A549 (cell line): ENCODE data around the gene GABRA4.

Experiments
- CBX8 ChIP-seq: fragments of 200-600 bp; sonication (generic); IDR thresholded peaks from 2 replicates; pipeline ENCODE4 v1.6.1; 2016
- HOXB5 ChIP-seq: fragments of 250-450 bp; sonication (Bioruptor Pico); IDR thresholded peaks from 2 replicates; pipeline ENCODE4 v1.5.0; 2020; ENCODE audit warnings: mild to moderate bottlenecking, moderate library complexity
- KDM1A ChIP-seq: fragments of 200-600 bp; sonication (generic); IDR thresholded peaks from 2 replicates; pipeline ENCODE4 v1.6.1; 2016; ENCODE audit warnings: low read depth, mild to moderate bottlenecking
- MAZ ChIP-seq: fragments of 150-350 bp; IDR thresholded peaks from 2 replicates; pipeline ENCODE4 v1.6.1; 2014; ENCODE audit warnings: antibody characterized with exemption, low read depth, low read length, borderline replicate concordance
- NR3C1 ChIP-seq: fragments of >200 bp; sonication (Bioruptor Twin); formaldehyde crosslinking; IDR thresholded peaks from 3 replicates; pipeline ENCODE4 v1.6.1; 2017
- PHF8 ChIP-seq: fragments of 200-600 bp; sonication (generic); IDR thresholded peaks from 2 replicates; pipeline ENCODE4 v1.6.1; 2016; ENCODE audit warnings: low read depth, mild to moderate bottlenecking, antibody characterized with exemption, moderate library complexity, borderline replicate concordance
- POLR2A ChIP-seq: IDR thresholded peaks from 2 replicates; pipeline ENCODE4 v1.6.1; 2012; ENCODE audit warnings: mild to moderate bottlenecking, low read length
- POLR2AphosphoS2 ChIP-seq: conservative IDR thresholded peaks from 2 replicates; pipeline ENCODE4 v1.6.1; 2012; ENCODE audit warnings: low read length, improper control_type of control experiment, inconsistent platforms
- RAD21 ChIP-seq, 2 experiments: fragments of >200 bp in 1 of 2; sonication (Bioruptor Twin) in 1 of 2; formaldehyde crosslinking in 1 of 2; IDR thresholded peaks in 1 of 2; conservative IDR thresholded peaks in 1 of 2; 2 replicates in 1 of 2; 3 replicates in 1 of 2; pipeline ENCODE4 v1.6.1; 2012 to 2018; ENCODE audit warnings: inconsistent platforms in 1 of 2
- SMC3 ChIP-seq: fragments of >200 bp; sonication (Bioruptor Twin); formaldehyde crosslinking; IDR thresholded peaks from 3 replicates; pipeline ENCODE4 v1.6.1; 2018; ENCODE audit warnings: inconsistent platforms
- ZFP36 ChIP-seq: fragments of 450-650 bp; IDR thresholded peaks from 2 replicates; pipeline ENCODE4 v1.6.1; 2014; ENCODE audit warnings: borderline replicate concordance; ENCODE audit not compliant: partially characterized antibody
- TF ChIP-seq, protein P1 (sequence below): fragments of >200 bp; sonication (Bioruptor Twin); formaldehyde crosslinking; IDR thresholded peaks from 3 replicates; pipeline ENCODE4 v1.5.1; 2016
- TF ChIP-seq, protein P2 (sequence below): fragments of 250-450 bp; sonication (Bioruptor Pico); IDR thresholded peaks from 2 replicates; pipeline ENCODE4 v1.5.0; 2021; ENCODE audit warnings: mild to moderate bottlenecking, moderate library complexity, borderline replicate concordance
- TF ChIP-seq, protein P3 (sequence below): fragments of 150-350 bp; IDR thresholded peaks from 2 replicates; pipeline ENCODE4 v1.6.1; 2014; ENCODE audit warnings: low read depth, mild to moderate bottlenecking, low read length

DNA sequence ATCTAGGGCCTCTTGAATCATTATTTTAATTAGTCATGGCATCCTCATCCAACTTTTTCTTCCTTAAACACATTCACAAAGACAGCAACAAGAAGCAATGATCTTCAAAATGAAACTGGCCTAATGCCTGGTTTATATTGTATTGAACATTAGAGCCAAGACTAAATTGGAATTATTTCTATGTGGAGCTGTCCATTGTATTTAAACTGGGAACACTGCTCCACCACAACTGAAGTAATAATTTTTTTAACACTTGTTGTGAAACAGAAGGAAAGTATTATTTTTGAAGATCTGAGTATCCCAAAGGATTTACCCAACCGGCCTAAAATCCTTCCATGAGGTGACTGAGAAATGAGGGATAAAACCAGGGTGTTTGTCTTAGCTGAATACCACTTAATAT, 44.9 kb upstream of the GABRA4 start:
- TF ChIP-seq, protein P1, sequence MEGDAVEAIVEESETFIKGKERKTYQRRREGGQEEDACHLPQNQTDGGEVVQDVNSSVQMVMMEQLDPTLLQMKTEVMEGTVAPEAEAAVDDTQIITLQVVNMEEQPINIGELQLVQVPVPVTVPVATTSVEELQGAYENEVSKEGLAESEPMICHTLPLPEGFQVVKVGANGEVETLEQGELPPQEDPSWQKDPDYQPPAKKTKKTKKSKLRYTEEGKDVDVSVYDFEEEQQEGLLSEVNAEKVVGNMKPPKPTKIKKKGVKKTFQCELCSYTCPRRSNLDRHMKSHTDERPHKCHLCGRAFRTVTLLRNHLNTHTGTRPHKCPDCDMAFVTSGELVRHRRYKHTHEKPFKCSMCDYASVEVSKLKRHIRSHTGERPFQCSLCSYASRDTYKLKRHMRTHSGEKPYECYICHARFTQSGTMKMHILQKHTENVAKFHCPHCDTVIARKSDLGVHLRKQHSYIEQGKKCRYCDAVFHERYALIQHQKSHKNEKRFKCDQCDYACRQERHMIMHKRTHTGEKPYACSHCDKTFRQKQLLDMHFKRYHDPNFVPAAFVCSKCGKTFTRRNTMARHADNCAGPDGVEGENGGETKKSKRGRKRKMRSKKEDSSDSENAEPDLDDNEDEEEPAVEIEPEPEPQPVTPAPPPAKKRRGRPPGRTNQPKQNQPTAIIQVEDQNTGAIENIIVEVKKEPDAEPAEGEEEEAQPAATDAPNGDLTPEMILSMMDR: no peak
- TF ChIP-seq POLR2A (no peak), CBX8 (no peak), RAD21 (conservative IDR thresholded peaks at IDR 0.05 in 1 of 2, IDR thresholded peaks at IDR 0.05 in 1 of 2) (no peak), SMC3 (no peak), NR3C1 (no peak), HOXB5 (CRISPR knock-in tag) (no peak), KDM1A (no peak), POLR2AphosphoS2 (no peak), MAZ (no peak), PHF8 (no peak), ZFP36 (no peak)
- TF ChIP-seq, protein P2, sequence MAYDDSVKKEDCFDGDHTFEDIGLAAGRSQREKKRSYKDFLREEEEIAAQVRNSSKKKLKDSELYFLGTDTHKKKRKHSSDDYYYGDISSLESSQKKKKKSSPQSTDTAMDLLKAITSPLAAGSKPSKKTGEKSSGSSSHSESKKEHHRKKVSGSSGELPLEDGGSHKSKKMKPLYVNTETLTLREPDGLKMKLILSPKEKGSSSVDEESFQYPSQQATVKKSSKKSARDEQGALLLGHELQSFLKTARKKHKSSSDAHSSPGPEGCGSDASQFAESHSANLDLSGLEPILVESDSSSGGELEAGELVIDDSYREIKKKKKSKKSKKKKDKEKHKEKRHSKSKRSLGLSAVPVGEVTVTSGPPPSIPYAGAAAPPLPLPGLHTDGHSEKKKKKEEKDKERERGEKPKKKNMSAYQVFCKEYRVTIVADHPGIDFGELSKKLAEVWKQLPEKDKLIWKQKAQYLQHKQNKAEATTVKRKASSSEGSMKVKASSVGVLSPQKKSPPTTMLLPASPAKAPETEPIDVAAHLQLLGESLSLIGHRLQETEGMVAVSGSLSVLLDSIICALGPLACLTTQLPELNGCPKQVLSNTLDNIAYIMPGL (CRISPR knock-in tag): no peak
- TF ChIP-seq, protein P3, sequence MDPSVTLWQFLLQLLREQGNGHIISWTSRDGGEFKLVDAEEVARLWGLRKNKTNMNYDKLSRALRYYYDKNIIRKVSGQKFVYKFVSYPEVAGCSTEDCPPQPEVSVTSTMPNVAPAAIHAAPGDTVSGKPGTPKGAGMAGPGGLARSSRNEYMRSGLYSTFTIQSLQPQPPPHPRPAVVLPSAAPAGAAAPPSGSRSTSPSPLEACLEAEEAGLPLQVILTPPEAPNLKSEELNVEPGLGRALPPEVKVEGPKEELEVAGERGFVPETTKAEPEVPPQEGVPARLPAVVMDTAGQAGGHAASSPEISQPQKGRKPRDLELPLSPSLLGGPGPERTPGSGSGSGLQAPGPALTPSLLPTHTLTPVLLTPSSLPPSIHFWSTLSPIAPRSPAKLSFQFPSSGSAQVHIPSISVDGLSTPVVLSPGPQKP: no peak
